Neural progenitor cell (in vitro differentiated cells): Measurements from ENCODE around the gene CAP2. TPM values are rescaled to one million over a fixed set of nuclear protein-coding genes. Genes with fewer than 3 reads are reported as not detected.

ENCODE experiments used
- DNase-seq: peaks from one replicate; pipeline ENCODE4 v3.0.0-alpha.2; 2016; ENCODE audit warnings: low spot score
- H2AFZ ChIP-seq: fragments of 200-600 bp; sonication (generic); replicated peaks from 2 replicates; pipeline ENCODE4 v1.6.1; 2016; ENCODE audit warnings: antibody characterized with exemption
- H3F3A ChIP-seq: fragments of 200-600 bp; sonication (generic); 2 replicates; pipeline ENCODE4 v1.6.1; 2016; ENCODE audit warnings: antibody characterized with exemption, low read depth
- H3K27ac ChIP-seq: fragments of 200-600 bp; sonication (generic); 2 replicates; pipeline ENCODE4 v1.5.1; 2016; ENCODE audit warnings: mild to moderate bottlenecking
- H3K27me3 ChIP-seq: fragments of 200-600 bp; sonication (generic); 2 replicates; pipeline ENCODE4 v1.6.1; 2016; ENCODE audit warnings: mild to moderate bottlenecking, moderate library complexity
- H3K36me3 ChIP-seq: fragments of 200-600 bp; sonication (generic); 2 replicates; pipeline ENCODE4 v1.5.1; 2016
- H3K4me1 ChIP-seq: fragments of 200-600 bp; sonication (generic); 2 replicates; pipeline ENCODE4 v1.6.1; 2016; ENCODE audit warnings: mixed run types
- H3K4me2 ChIP-seq: fragments of 200-600 bp; sonication (generic); 2 replicates; pipeline ENCODE4 v1.6.1; 2016
- H3K4me3 ChIP-seq: fragments of 200-600 bp; sonication (generic); 2 replicates; pipeline ENCODE4 v1.5.1; 2016
- H3K79me2 ChIP-seq: fragments of 200-600 bp; sonication (generic); 2 replicates; pipeline ENCODE4 v1.6.1; 2016; ENCODE audit warnings: low read depth
- H3K9ac ChIP-seq: fragments of 200-600 bp; sonication (generic); 2 replicates; pipeline ENCODE4 v1.6.1; 2016
- H3K9me3 ChIP-seq: fragments of 200-600 bp; sonication (generic); 2 replicates; pipeline ENCODE4 v1.5.1; 2016; ENCODE audit warnings: low read depth
- H4K20me1 ChIP-seq: fragments of 200-600 bp; sonication (generic); 2 replicates; pipeline ENCODE4 v1.6.1; 2016; ENCODE audit warnings: low read depth
- H3K27ac Mint-ChIP-seq: 3 replicates; pipeline ENCODE4 v1.8.0; 2021; ENCODE audit warnings: mixed read lengths
- H3K27me3 Mint-ChIP-seq: 2 replicates; pipeline ENCODE4 v1.8.0; 2022; ENCODE audit warnings: low read depth, mild to moderate bottlenecking, inconsistent platforms, moderate library complexity, mixed read lengths; ENCODE audit not compliant: insufficient read depth
- H3K36me3 Mint-ChIP-seq: 3 replicates; pipeline ENCODE4 v1.8.0; 2021; ENCODE audit warnings: mixed read lengths
- H3K4me1 Mint-ChIP-seq: 3 replicates; pipeline ENCODE4 v1.8.0; 2021; ENCODE audit warnings: mixed read lengths
- H3K4me3 Mint-ChIP-seq: 3 replicates; pipeline ENCODE4 v1.8.0; 2021; ENCODE audit warnings: mild to moderate bottlenecking, moderate library complexity, mixed read lengths
- H3K9me3 Mint-ChIP-seq: 3 replicates; pipeline ENCODE4 v1.8.0; 2020; ENCODE audit warnings: mixed read lengths
- CTCF ChIP-seq: fragments of 200-600 bp; sonication (generic); IDR thresholded peaks from 2 replicates; pipeline ENCODE4 v1.5.1; 2017; ENCODE audit warnings: antibody characterized with exemption, mild to moderate bottlenecking
- EZH2 ChIP-seq: fragments of 200-600 bp; sonication (generic); IDR thresholded peaks from 2 replicates; pipeline ENCODE4 v1.6.1; 2017; ENCODE audit warnings: antibody characterized with exemption, mild to moderate bottlenecking, moderate library complexity
- EZH2phosphoT487 ChIP-seq: fragments of 200-600 bp; sonication (generic); IDR thresholded peaks from 2 replicates; pipeline ENCODE4 v1.6.1; 2017; ENCODE audit warnings: antibody characterized with exemption
- total RNA-seq: library from RNA; depleted of rRNA; stranded (reverse); fragments of >200 nt; gene quantifications from 2 replicates; pipeline ENCODE4 v1.2.3, GENCODE V29; 2015; ENCODE audit warnings: low replicate concordance

CAP2 gene
- total RNA-seq, 1 donor from 2014 or later = 27.4 TPM

- peaks cover 35% of the 10 kb centered on the region for H3K4me1 ChIP-seq
- H3K4me3 ChIP-seq = no peak overlapping the region
- H3K4me1 Mint-ChIP-seq = peaks cover 30% of the 10 kb centered on the region
- peaks cover 2% of the 10 kb centered on the region for H3K27me3 Mint-ChIP-seq
- H3K36me3 ChIP-seq = no peaks in the 10 kb centered on the region
- no peak overlapping the region for H3K4me2 ChIP-seq
- H3K27ac ChIP-seq = no peak overlapping the region
- no peaks in the 10 kb centered on the region for H4K20me1 ChIP-seq
- H3F3A ChIP-seq = peaks cover 29% of the 10 kb centered on the region
- no peak for TF ChIP-seq EZH2phosphoT487
- no peak for TF ChIP-seq EZH2
- TF ChIP-seq CTCF = no peak
- no peaks in the 10 kb centered on the region for H3K9me3 ChIP-seq
- peak overlapping the region; percentile 19 for H3K4me3 Mint-ChIP-seq
- H3K79me2 ChIP-seq = no peaks in the 10 kb centered on the region
- no peak overlapping the region for H3K9ac ChIP-seq
- H3K27me3 ChIP-seq = no peaks in the 10 kb centered on the region
- no peak overlapping the region for H2AFZ ChIP-seq
- H3K36me3 Mint-ChIP-seq = peaks cover 1% of the 10 kb centered on the region
- H3K27ac Mint-ChIP-seq = no peak overlapping the region
- peak; percentile 69 for DNase-seq
- no peaks in the 10 kb centered on the region for H3K9me3 Mint-ChIP-seq
Measured at GRCh38 chr6:17476511-17476910, 83.1 kb downstream of the CAP2 start.

- no peak overlapping the region for H3K27ac Mint-ChIP-seq
- Histone ChIP-seq H4K20me1 (no peaks in the 10 kb centered on the region), H3K4me3 (no peak overlapping the region), H3K9ac (no peak overlapping the region), H3F3A (peaks cover 29% of the 10 kb centered on the region), H3K4me1 (peaks cover 33% of the 10 kb centered on the region), H3K4me2 (no peak overlapping the region), H2AFZ (no peak overlapping the region), H3K27ac (peak overlapping the region; percentile 58), H3K9me3 (no peaks in the 10 kb centered on the region), H3K79me2 (no peaks in the 10 kb centered on the region), H3K27me3 (no peaks in the 10 kb centered on the region), H3K36me3 (no peaks in the 10 kb centered on the region)
- no peak overlapping the region for H3K4me3 Mint-ChIP-seq
- DNase-seq = no peak
- H3K27me3 Mint-ChIP-seq = no peaks in the 10 kb centered on the region
- no peak for TF ChIP-seq EZH2
- TF ChIP-seq CTCF = no peak
- no peak for TF ChIP-seq EZH2phosphoT487
- peaks cover 6% of the 10 kb centered on the region for H3K36me3 Mint-ChIP-seq
- H3K4me1 Mint-ChIP-seq = peaks cover 30% of the 10 kb centered on the region
- no peaks in the 10 kb centered on the region for H3K9me3 Mint-ChIP-seq
Measured at GRCh38 chr6:17477356-17477755, 84.0 kb downstream of the CAP2 start.

GRCh38 chr6:17478223-17478907, 85.0 kb downstream of the CAP2 start:
- H3K9me3 Mint-ChIP-seq = no peaks in the 10 kb centered on the region
- Histone ChIP-seq H3K79me2 (no peaks in the 10 kb centered on the region), H3K9me3 (no peaks in the 10 kb centered on the region), H3F3A (peaks cover 26% of the 10 kb centered on the region), H4K20me1 (no peaks in the 10 kb centered on the region), H3K27ac (no peak overlapping the region), H3K4me2 (no peak overlapping the region), H2AFZ (no peak overlapping the region), H3K4me3 (no peak overlapping the region), H3K9ac (no peak overlapping the region), H3K4me1 (peaks cover 23% of the 10 kb centered on the region), H3K36me3 (no peaks in the 10 kb centered on the region), H3K27me3 (no peaks in the 10 kb centered on the region)
- no peak overlapping the region for H3K4me3 Mint-ChIP-seq
- TF ChIP-seq EZH2 (no peak), EZH2phosphoT487 (no peak), CTCF (no peak)
- H3K4me1 Mint-ChIP-seq = peaks cover 24% of the 10 kb centered on the region
- no peak for DNase-seq
- peaks cover 11% of the 10 kb centered on the region for H3K36me3 Mint-ChIP-seq
- no peak overlapping the region for H3K27ac Mint-ChIP-seq
- no peaks in the 10 kb centered on the region for H3K27me3 Mint-ChIP-seq
